GF-D8 (cell line): Measurements from ENCODE around the gene PPP3CA.
"Not testable (repeated sequence)": the region's sequence is repeated elsewhere in the genome, so short reads cannot be mapped to it uniquely, and the experiment has no call there.

ENCODE experiments used
- DNase-seq: peaks from one replicate; lab custom pipeline; 2025; lab: John Stamatoyannopoulos, UW

Gene PPP3CA

GRCh38 chr4:101141855-101142254 lies 205.5 kb downstream of the PPP3CA start:
- DNase-seq = no peak

DNA sequence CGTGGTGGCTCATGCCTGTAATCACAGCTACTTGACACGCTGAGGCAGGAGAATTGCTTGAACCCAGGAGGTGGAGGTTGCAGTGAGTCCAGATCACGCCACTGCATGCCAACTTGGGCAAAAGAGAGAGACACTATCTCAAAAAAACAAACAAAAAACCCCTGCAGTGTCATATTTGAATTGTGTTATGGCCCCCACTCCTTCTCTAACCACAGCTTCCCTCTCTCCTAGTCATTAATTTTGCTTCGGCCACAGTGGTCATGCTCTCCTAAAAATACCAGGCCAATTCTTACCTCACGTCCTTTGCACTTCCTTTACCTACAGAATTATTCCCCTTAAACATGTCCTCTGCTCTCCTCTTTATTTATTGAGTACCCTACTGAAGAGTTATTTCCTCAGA lies 206.1 kb downstream of the PPP3CA start:
- no peak for DNase-seq

- DNase-seq = no peak
These were observed 207.1 kb downstream of the PPP3CA start for GRCh38 chr4:101140228-101140627.

- no peak for DNase-seq
These were observed 210.7 kb downstream of the PPP3CA start for GRCh38 chr4:101136373-101137370.

DNA sequence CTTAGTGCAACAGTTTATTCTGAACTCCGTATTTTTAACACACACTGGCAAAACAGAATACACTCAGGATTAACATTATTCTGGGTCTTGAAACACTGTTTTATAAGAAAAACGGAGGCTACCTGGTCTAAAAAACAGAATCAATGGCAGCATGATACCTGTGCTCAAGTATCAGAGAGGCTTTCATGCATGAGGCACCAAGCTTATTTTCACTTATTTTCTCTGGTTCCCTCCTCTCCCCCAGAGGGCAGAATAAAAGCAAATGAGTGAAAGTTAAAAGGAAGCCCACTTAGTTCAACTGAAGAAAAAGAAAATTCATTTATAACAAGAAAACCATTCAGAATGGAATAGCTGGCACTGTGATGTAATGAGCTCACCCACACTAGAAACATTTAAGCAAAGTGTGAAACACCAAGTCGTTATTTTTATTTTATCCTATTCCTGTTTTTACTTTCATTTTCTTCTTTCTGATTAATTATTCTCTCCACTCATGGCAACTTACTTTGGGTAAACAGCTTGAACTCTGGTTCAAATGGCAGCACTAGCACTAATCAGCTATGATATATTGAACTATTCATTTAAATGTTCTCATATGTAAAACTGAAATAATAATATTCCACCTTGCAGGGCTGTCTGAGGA lies 211.8 kb downstream of the PPP3CA start:
- no peak for DNase-seq

- not testable (repeated sequence) for DNase-seq
These were observed 216.3 kb downstream of the PPP3CA start for GRCh38 chr4:101131058-101131457.

DNA sequence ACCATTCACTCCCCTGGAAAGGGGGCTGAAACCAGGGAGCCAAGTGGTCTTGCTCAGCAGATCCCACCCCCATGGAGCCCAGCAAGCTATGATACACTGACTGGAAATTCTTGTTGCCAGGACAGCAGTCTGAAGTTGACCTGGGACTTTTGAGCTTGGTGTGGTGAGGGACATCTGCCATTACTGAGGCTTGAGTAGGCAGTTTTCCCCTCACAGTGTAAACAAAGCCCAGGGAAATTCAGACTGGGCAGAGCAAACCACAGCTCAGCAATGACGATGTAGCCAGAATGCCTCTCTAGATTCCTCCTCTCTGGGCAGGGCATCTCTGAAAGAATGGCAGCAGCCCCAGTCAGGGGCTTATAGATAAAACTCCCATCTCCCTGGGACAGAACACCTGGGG lies 218.4 kb downstream of the PPP3CA start:
- DNase-seq = not testable (repeated sequence)

DNA sequence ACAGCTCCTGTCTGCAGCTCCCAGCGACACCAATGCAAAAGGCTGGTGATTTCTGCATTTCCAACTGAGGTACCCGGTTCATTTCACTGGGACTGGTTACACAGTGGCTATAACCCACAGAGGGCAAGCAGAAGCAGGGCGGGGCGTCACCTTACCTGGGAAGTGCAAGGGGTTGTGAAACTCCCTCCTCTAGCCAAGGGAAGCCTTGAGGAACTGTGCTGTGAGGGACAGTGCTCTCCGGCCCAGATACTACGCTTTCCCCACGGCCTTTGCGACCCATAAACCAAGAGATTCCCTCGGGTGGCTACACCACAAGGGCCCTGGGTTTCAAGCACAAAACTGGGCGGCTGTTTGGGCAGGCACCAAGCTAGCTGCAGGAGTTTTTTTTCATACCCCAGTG lies 218.9 kb downstream of the PPP3CA start:
- DNase-seq = no peak

- no peak for DNase-seq
These were observed 220.0 kb downstream of the PPP3CA start for GRCh38 chr4:101127176-101127790.

DNA sequence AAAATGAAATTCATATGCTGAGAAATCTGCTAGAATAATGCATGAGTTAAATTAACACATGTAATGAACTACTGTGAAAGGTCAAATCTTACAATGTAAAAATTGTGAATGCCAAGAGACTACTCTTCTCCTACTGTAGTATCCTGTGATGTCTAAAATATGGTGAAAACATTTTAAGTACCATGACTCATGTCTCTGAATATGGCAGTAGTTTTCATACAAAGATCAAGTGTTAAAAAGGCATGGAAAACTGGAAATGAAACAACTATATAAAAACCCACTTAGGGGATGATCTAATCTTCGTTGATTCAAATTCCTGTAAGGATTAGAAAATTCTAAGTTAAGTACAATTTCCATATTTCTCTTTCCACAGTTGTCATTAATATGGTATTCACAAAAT lies 221.3 kb downstream of the PPP3CA start:
- DNase-seq = no peak

DNA sequence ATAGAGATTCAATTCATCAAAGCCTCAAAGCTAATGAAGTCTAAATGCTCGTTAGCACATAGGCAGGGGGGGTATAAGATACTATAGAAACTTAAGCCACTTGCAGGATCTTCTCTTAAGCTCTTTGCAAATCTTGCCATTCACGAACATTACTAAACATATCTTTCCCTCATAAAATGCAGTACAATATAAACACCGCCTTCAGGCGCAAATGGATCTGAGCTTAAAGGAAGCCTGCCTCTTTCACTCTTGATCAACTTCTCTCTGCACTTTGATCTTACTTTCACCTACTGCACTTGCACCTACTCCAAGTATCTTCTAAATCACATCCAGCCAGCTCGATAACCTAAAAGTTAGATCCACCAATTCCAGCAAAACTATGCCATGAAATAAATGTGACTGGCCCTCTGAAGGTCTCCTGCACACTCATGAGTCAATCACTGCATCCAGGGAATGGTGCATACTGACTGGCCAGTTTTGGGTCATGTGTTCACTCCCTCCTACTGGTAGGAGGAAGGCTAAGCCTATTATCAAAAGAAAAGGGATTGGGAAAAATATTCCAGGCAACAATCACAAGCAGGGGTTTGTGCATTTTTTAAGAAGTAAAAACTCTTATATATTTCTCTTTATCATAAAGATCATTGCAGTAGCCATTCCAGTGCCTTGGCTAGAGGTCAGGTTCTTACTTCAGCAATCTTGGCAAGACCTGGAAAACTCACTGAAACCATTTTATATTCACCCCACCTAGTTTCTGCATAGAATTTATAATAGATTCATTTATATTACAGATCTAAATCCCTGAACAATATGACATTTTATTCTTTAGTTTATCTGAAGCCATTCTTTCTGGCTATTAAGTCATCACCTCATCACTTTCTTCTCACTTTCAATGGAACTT lies 222.0 kb downstream of the PPP3CA start:
- DNase-seq = no peak

- DNase-seq = no peak
These were observed 224.1 kb downstream of the PPP3CA start for GRCh38 chr4:101123231-101123630.

DNA sequence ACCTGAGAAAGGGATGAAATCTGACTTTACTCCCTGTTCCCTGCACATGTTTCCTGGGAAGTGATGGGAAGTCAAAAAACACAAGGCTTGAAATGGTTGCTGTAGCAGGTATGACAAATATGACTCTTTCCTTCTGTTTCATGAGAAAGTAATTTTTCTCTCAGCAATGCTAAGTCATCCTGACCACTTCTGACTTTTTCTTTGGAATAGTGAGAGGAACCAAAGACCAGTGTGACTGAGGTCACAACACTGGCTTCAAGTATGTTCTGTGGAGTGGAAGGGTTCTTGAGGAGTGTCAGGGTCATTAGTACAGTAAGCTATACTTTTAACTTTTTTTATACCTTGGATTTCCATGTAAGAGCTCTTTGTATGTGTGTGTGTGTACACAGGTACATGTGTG lies 225.3 kb downstream of the PPP3CA start:
- no peak for DNase-seq

DNA sequence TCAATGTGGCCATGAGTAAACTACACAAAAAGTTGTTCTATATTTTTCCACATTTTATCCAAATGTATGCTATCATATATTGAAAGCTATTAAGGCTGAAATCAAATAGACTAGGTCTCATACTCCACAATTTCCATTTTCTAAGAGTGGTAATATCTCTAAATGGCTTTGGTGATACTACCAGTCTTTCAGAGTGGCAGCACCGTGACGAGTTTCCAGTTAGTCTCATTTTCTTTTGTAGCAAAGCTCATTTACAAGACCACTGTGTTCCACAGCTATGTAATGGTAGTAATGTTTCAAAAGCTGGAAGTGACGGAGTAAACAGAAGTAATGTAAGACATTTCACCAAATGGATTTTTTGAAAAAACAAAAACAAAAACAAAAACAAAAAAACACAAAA lies 228.2 kb downstream of the PPP3CA start:
- DNase-seq = no peak

DNA sequence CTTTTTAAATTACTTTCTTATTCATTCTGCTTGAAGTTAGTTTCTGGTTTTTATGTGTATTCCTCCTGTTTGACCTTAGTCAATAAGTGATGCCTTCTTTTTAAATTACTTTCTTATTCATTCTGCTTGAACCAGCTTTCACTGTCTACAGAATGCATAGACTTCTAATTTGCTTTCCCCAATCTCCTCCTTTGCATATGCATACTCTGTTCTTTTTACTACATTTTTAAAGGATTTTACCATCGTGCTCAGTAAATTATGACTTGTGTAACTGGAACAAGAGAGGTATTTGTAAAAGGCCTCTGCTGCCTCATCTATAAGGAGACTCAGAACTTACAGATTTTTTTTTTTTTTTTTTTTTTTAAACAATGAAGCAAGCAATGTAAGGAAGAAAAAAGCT lies 228.7 kb downstream of the PPP3CA start:
- no peak for DNase-seq

- no peak for DNase-seq
These were observed 231.4 kb downstream of the PPP3CA start for GRCh38 chr4:101115887-101116286.

DNA sequence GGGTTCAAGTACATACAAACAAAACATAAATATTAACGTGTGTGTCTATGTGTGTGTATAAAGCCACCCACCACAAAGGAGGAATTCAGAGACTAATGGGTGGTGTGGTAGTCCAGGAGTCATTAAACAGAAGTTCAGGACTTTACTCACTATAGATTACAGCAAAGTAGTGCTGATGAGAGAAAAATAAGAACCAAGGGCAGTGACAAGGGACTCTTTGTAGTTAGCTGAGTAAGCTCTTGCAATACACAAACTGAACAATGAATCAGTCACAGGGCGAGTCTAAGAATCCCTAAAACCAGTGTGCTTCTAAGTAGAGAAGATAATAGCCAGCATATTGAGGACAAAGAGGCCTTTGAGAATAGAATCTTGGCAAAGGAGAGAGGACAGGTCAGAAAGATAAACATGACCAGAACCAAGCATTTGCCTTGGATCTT lies 232.4 kb downstream of the PPP3CA start:
- DNase-seq = no peak

DNA sequence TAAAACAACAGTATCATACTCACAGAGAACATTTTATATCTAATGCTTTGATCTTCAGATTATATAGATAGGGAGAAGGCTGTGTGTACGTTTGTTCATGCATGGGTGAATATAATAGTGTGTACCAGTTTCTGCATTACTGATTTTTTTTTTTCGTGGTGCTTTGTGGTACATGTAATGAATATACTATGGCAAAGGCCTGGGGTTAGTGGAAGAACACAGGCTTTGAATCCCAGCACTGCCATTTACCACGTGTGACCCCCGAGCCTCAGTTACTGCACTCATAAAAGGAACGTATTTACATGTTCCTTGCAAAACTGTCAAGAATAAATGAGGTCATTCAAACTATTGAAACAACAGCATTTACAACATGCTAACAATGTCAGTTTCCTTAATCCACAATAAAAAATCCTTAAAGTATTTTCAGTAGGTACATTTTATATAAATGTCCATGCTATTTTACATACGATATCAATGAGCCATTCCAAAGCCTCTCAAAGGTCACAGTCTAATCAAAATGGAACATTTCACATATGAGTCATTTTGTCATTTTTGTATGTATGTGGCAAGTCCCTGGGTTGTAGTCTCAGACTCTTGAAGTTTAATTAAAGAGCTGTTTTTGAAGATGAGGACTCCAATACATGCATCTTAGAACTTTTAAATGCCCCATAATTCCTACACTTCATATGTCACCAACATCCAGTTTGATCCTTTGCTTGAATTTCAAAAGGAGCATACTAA lies 242.8 kb downstream of the PPP3CA start:
- DNase-seq = no peak

DNA sequence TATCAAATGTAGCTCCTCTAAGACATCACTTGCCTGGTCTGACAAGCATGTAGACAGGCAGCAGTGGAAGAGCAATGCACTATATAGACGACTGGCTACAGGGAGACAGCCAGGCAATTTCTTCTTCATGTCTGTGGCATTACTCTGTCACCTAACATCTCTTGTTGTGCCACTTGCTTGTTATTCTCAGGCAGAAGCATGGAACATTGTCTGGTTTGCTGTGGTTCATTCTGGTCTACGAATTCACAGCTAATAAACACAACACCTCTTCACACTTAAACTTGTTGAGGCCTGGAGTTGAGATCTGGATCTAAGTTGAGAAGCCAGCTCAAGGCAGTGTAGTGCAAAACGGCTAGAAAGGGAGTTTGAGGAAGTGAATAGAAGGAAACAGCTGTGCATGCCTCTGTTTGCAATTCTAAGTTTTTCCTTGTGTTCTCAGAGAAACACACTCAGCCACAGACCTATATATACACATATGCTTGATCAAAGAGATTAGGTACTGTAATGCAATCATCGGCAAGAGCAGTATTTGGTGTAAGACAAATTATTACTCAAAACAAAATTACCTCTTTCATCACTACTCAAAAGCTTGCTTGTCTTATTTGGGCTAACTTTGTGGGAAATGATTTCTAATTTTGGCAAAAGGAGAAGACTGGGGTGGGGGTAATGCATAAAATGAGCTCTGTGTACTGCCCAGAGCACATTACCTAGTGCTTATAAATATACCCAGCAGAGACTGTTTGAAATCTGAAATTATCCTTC lies 243.8 kb downstream of the PPP3CA start:
- peak; percentile 91 for DNase-seq

- no peak for DNase-seq
These were observed 245.1 kb downstream of the PPP3CA start for GRCh38 chr4:101102114-101102742.
